Measurements from ENCODE around the gene LCP1.

The LCP1 gene

DNA sequence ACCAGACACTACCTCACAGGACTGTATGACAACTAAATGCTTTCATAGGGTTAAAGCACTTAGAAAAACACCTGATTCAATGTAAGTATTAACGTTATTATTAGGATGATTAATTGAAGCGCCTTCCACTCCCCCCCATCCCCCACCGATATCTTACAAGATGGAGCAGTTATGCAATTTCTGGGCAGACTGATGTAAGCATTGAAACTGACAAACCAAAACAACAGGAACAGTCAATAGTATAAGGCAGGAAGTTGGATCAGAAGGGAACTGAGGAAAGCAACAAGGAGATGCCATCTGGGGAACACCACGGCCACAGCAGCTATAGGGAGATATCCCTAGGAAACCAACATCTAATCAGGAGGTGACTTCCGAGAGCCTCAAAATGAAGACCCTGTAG lies 3.8 kb downstream of the LCP1 start:
- no peak overlapping the region for H3K27ac ChIP-seq (ENCODE audit: poor library complexity, severe bottlenecking)
- TF ChIP-seq, protein P1, sequence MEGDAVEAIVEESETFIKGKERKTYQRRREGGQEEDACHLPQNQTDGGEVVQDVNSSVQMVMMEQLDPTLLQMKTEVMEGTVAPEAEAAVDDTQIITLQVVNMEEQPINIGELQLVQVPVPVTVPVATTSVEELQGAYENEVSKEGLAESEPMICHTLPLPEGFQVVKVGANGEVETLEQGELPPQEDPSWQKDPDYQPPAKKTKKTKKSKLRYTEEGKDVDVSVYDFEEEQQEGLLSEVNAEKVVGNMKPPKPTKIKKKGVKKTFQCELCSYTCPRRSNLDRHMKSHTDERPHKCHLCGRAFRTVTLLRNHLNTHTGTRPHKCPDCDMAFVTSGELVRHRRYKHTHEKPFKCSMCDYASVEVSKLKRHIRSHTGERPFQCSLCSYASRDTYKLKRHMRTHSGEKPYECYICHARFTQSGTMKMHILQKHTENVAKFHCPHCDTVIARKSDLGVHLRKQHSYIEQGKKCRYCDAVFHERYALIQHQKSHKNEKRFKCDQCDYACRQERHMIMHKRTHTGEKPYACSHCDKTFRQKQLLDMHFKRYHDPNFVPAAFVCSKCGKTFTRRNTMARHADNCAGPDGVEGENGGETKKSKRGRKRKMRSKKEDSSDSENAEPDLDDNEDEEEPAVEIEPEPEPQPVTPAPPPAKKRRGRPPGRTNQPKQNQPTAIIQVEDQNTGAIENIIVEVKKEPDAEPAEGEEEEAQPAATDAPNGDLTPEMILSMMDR (IDR thresholded peaks at IDR 0.05; ENCODE audit: poor library complexity, severe bottlenecking) = no peak
- H3K4me3 ChIP-seq (ENCODE audit: severe bottlenecking) = no peak overlapping the region
- DNase-seq (ENCODE audit: low spot score) = no peak
- no peak for ATAC-seq (ENCODE audit: low read depth)
- peaks cover 3% of the 10 kb centered on the region for H3K4me1 ChIP-seq (ENCODE audit: insufficient read depth, poor library complexity, severe bottlenecking)
- H3K36me3 ChIP-seq (ENCODE audit: low read depth) = no peaks in the 10 kb centered on the region
- H3K27me3 ChIP-seq (ENCODE audit: insufficient read depth, poor library complexity, severe bottlenecking) = no peaks in the 10 kb centered on the region
- no peaks in the 10 kb centered on the region for H3K9me3 ChIP-seq (ENCODE audit: severe bottlenecking)

DNA sequence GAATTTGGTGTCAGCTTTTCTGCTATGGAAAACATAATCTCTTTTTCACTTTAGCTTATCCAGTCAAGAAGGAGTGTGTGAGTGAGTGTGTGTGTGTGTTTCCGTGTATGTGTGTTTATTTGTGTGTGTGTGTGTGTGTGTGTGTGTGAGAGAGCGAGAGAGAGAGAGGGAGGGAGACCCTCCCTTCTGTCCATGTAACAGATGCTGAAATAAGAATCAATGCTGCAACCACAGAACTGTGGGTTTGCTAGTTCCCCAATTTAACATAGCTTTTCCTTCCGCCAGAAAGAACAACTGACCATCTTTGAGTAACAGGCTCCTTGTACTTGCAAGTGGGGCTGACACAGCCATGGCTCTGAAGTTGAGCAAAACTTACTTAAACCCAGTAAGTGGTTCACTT lies 5.2 kb downstream of the LCP1 start:
- Histone ChIP-seq H3K36me3 (ENCODE audit: low read depth) (no peaks in the 10 kb centered on the region), H3K27ac (ENCODE audit: poor library complexity, severe bottlenecking) (no peak overlapping the region), H3K4me3 (ENCODE audit: severe bottlenecking) (no peak overlapping the region), H3K27me3 (ENCODE audit: insufficient read depth, poor library complexity, severe bottlenecking) (no peaks in the 10 kb centered on the region), H3K4me1 (ENCODE audit: insufficient read depth, poor library complexity, severe bottlenecking) (no peaks in the 10 kb centered on the region), H3K9me3 (ENCODE audit: severe bottlenecking) (no peaks in the 10 kb centered on the region)
- ATAC-seq (ENCODE audit: low read depth) (no peak), DNase-seq (ENCODE audit: low spot score) (no peak)
- TF ChIP-seq, protein P1 (IDR thresholded peaks at IDR 0.05; ENCODE audit: poor library complexity, severe bottlenecking) = no peak

DNA sequence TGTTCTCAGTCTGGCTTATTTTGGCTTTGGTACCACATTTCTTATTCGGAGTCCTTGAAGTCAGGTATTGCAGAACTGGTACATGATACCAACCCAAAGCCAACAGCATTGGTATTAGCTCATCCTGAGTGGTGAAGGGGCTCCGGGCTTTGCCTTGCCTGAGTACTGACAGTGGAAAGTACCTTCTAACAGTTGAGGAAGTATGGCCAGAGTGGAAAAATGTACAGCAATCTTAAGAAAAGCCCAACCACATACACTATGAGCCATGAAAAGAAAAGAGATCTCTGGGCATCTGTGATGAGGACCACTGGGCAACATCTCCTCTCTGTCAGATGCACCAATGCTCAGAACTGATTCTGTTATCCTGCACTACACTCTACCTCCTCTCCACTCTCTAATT lies 8.3 kb downstream of the LCP1 start:
- Histone ChIP-seq H3K27ac (ENCODE audit: poor library complexity, severe bottlenecking) (no peak overlapping the region), H3K4me1 (ENCODE audit: insufficient read depth, poor library complexity, severe bottlenecking) (no peaks in the 10 kb centered on the region), H3K36me3 (ENCODE audit: low read depth) (no peaks in the 10 kb centered on the region), H3K9me3 (ENCODE audit: severe bottlenecking) (no peaks in the 10 kb centered on the region), H3K4me3 (ENCODE audit: severe bottlenecking) (no peak overlapping the region), H3K27me3 (ENCODE audit: insufficient read depth, poor library complexity, severe bottlenecking) (no peaks in the 10 kb centered on the region)
- DNase-seq (ENCODE audit: low spot score) = no peak
- TF ChIP-seq, protein P1 (IDR thresholded peaks at IDR 0.05; ENCODE audit: poor library complexity, severe bottlenecking) = no peak
- ATAC-seq (ENCODE audit: low read depth) = no peak

DNA sequence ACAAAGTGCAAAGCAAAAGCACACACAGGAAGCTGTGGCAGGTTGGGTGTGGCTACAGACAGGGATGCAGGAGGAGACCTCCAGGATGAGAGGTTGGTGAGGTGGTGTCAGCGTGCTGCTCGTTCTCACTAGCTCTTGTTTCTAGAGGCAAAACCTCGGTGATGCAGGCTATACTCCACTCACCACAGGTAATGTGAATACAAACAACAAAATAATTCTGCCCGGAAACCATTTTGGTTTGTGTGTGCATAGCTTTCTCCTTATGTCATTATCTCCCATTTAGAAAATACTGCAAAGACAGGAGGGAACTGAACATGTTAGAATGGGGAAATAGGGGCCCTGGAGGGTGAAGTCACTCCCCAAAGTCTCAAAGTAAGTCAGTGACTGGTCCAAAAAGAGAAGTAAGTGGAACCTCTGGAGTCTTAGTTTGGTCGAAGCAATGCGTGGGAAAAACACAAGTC lies 9.4 kb downstream of the LCP1 start:
- TF ChIP-seq, protein P1 (IDR thresholded peaks at IDR 0.05; ENCODE audit: poor library complexity, severe bottlenecking) = no peak
- no peak overlapping the region for H3K27ac ChIP-seq (ENCODE audit: poor library complexity, severe bottlenecking)
- H3K9me3 ChIP-seq (ENCODE audit: severe bottlenecking) = no peaks in the 10 kb centered on the region
- no peaks in the 10 kb centered on the region for H3K4me1 ChIP-seq (ENCODE audit: insufficient read depth, poor library complexity, severe bottlenecking)
- H3K27me3 ChIP-seq (ENCODE audit: insufficient read depth, poor library complexity, severe bottlenecking) = no peaks in the 10 kb centered on the region
- ATAC-seq (ENCODE audit: low read depth) (no peak), DNase-seq (ENCODE audit: low spot score) (no peak)
- no peaks in the 10 kb centered on the region for H3K36me3 ChIP-seq (ENCODE audit: low read depth)
- H3K4me3 ChIP-seq (ENCODE audit: severe bottlenecking) = no peak overlapping the region

DNA sequence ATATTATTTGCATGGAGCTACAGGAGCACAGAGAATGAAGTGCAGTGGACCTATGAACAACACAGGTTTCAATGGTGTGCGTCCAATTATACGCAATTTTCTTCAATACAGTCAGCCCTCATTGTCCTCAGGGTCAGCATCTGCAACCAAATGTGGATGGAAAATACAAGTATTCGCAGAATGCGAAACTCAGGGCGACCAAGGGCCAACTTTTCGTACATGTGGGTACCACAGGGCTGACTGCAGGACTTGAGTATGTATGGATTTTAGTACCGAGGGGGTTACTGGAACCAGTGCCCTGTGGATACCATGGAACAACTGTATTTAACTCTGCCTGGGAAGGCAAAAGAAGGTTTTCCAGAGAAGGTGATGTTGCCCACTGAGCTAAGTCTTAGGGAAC lies 10.2 kb downstream of the LCP1 start:
- no peaks in the 10 kb centered on the region for H3K36me3 ChIP-seq (ENCODE audit: low read depth)

More for the DNA sequence above, 10.2 kb downstream of the LCP1 start:
- TF ChIP-seq, protein P1 (IDR thresholded peaks at IDR 0.05; ENCODE audit: poor library complexity, severe bottlenecking) = no peak
- DNase-seq (ENCODE audit: low spot score) = no peak
- Histone ChIP-seq H3K27me3 (ENCODE audit: insufficient read depth, poor library complexity, severe bottlenecking) (no peaks in the 10 kb centered on the region), H3K4me3 (ENCODE audit: severe bottlenecking) (no peak overlapping the region), H3K4me1 (ENCODE audit: insufficient read depth, poor library complexity, severe bottlenecking) (no peaks in the 10 kb centered on the region), H3K9me3 (ENCODE audit: severe bottlenecking) (no peaks in the 10 kb centered on the region), H3K27ac (ENCODE audit: poor library complexity, severe bottlenecking) (no peak overlapping the region)
- no peak for ATAC-seq (ENCODE audit: low read depth)
